ENCODE data around the gene ATG101.

Gene ATG101

GRCh38 chr12:52058631-52059361, 11.0 kb upstream of the ATG101 start:
- no peak for DNase-seq

GRCh38 chr12:52059582-52060497, 9.9 kb upstream of the ATG101 start:
- no peak for DNase-seq

- no peak for DNase-seq
These were observed 9.1 kb upstream of the ATG101 start for GRCh38 chr12:52060498-52061177.

- DNase-seq = no peak
These were observed 8.2 kb upstream of the ATG101 start for GRCh38 chr12:52061470-52062166.

DNA sequence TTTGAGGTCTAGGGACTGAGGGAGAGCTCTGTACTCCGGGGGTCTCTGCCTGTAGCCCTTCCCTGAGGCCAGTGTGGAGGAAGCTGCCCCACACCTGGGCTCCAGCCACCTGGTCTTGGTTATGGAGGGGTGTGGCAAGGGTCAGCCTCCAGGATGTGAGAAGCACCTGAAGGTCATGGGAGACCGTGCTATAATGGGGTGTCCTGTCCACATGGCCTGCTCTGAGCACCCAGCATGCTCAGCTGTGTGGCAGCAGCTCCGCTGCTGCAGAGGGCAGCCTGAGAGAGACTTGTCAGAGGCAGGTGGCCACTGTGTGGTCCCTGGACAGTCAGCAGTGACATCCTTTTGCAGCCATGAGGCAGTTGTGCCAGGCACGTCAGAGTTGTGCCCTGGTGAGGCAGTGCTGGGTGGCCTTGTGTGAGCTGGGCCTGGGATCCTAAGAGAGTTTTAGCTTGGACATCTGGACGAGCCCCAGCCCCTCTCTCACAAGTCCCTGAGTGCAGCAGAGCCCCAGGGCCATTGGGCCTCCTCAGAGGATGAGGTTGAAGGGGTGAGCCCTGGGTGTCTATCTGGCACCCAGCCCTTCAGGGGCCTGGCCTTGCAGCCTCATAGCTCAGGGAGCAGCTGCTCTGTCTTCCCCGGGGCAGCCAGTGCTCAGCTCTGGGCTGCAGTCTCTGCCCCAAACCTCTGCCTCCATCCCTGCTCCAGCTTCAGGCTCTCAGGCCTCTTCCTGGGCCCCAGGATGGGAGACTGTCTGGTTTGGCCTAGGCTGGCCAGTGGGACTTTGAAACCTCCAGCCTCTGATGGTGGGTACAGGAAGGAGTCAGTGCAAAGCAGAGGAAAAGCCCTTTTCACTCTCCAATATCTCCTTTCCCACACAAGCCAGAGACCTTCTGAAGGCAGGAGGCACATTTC, 7.4 kb upstream of the ATG101 start:
- no peak for DNase-seq

GRCh38 chr12:52063082-52063924, 6.5 kb upstream of the ATG101 start:
- no peak for DNase-seq

DNA sequence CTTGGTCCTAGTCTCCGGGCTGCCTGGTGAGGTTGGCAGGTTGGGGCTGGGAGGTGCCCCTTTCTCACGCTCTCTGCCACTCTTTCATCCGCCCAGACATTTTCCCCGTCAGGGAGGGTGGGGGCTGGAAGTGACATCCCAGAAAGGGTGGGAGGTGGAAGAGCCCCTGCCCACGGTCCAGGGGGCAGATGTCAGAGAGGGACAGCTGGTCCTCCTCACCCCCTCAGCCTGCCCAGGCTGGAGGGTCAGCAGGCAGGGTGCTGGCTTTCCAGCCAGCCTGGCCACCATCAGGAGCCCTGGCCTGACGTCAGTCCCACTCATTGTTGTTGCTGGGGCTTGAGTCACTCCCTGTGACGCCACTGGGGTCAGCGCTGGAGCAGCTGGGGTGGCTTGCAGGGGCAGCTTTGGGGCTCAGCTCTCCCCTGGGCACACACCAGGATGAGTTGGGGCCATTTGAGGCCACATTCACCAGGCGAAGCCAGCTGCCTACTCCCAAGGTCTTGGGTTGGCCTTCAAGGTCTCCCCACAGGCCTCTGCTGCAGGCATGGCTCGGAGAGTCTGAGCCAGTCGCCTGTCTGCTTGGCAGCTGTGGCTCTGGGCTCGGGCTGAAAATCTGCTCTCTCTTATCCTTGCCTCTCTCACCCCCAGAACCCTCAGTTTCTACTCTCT, 5.7 kb upstream of the ATG101 start:
- DNase-seq = no peak

DNA sequence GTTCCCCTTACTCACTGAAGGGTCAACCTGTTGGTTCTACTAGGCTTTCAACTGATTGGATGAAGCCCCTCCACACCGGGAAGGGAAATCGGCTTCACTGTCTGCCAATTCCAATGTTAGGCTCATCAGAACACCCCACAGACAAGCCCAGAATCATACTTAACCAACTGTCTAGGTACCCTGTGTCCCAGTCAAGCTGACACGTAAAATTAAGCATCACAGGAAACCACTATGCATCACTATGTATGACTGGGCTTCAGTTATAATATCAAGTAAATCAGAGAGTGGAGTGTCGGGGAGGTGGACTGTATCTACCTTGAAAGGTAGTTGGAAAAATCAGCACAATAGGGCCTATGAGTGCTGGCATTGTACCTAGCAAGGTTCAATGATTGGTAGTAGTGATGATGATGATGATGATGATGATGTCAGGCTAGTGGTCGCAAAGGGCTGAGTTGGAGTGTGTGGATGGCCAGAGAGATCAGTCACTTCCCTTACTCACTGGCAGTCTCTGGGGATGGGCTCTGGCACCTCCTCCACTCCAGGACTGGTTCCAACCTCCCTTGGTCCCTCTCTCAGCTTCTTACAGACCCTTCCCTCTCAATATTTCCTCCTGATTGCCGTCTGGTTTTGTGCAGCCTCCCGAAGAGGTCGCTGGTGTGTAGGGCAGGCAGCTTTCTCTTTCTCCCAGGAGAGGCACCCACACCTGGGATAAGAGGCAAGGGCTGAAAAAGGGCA, 3.3 kb upstream of the ATG101 start:
- no peak for DNase-seq

DNA sequence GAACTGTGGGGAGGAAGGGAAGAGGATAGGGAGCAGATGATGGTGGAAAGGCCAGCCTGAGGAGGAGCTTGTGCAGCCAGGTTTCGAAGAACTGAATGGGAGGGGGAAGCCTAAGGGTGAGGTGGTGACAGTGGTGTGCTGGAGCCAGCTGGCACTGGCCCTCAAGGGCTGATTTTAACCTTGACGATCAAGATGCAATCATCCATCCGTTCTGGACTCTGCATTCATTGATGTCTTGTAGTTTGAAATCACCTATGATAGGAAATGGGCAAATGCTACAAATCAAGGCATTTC, 2.8 kb upstream of the ATG101 start:
- DNase-seq = no peak

- no peak for DNase-seq
These were observed 577 bp downstream of the ATG101 start for GRCh38 chr12:52070185-52070925.

DNA sequence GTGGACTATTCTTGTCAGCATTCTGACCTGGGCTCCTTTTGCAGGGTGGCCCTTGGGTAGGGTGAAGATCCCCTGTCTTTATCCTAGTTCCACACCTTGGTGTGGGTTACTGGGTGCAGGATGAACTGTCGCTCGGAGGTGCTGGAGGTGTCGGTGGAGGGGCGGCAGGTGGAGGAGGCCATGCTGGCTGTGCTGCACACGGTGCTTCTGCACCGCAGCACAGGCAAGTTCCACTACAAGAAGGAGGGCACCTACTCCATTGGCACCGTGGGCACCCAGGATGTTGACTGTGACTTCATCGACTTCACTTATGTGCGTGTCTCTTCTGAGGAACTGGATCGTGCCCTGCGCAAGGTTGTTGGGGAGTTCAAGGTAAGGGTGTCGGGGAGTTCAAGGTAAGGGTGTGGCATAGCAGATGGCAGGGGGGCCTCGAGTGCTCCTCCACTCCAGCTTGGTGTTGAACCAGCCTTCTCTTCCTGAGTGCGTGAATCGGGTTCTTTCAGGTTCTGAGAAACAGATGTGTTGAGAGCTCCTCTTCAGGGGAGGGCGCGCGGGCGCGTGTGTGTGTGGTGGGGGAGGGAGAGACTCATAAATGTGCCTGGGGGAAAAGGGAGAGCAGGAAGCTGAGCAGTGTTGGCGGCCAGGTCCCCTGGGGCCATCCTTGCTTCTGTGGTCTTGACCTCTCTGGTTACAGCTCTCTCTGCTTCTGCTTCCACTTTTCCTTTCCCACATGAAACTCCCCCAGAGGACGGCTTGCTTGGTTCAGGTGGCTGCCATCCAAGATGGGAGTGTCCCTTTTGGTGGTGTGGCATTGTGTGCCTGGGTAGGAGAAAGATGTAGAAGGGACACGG, 4.0 kb downstream of the ATG101 start:
- no peak for DNase-seq

DNA sequence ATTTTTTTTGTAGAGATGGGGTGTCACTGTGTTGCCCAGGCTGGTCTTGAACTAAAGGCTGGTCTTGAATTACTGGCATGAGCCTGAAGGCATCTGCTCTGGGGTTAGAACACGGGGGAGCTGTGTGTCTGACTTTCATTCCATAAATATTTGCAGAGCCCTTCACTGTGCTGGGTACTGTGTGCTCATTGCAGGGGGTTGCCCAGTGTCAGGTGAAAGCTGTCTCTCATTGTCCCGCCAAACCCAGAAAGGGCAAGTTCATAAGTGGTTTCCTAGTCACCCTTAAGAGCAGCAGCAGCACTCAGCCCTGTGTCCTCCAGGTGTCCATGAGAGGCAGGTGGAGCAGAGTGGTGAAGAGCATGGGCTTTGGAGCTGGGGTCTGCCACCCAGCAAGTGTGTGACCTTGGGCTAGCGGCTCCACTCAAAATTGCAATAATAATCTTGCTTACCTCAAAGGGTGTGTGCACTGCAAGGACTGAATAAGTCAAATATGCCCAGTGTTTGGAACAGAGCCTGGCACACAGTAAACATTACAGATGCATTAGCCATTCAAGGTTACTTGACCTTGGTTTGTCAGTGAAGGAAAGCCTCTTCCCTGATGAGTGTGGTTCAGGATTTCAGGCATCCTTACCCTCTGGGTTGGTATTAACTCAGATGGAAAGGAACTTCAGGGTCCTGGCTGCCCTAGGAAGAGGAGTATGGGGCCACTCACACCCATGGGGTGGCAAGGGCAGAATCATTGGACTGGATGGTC, 5.4 kb downstream of the ATG101 start:
- no peak for DNase-seq

- DNase-seq = no peak
These were observed 7.0 kb downstream of the ATG101 start for GRCh38 chr12:52076811-52077210.

GRCh38 chr12:52078276-52078675, 8.5 kb downstream of the ATG101 start:
- DNase-seq = no peak

DNA sequence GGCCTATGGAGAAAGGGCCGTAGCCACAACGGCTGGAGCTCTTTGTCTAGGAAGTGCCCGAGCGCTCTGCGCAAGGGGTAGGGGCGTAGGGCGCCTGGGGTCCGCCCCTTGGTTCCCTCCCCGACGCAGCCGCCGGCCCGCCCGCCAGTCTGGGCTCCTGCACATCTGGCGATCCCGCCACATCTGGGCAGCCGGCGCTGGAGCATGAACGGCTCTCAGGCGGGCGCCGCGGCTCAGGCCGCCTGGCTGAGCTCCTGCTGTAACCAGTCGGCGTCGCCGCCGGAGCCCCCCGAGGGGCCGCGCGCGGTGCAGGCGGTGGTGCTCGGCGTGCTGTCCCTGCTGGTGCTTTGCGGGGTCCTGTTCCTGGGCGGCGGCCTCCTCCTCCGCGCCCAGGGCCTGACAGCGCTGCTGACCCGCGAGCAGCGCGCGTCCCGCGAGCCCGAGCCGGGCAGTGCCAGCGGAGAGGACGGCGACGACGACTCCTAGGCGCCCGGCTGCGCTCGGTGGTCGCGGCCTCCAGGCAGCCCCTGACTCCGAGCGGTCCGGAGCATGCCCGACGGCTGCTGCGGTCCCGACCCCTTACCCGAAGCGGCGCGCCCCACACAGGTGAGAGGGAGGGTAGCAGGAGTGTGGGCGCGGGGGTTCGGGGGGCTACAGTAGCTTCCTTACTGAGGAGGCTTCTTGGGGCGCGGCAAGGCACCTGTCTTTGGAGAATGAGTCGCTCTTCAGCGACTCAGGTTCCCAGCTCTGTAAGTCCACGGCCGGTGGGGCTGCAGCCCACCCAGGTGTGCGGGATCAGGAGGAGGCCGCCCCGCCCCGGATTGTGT, 10.0 kb downstream of the ATG101 start, which contains the start of gene SMIM41:
SMIM41 (plus strand) TSS at position 129 of the 827 bp plus-strand sequence; CDS start at position 205, 76 bp downstream.
- DNase-seq = no peak
